NT2/D1 (cell line): ENCODE measurements around the gene UGT2A2.

Source experiments
- DNase-seq: peaks from one replicate; pipeline ENCODE4 v3.0.0-alpha.2; 2011; ENCODE audit warnings: low read depth, low spot score
- H3K27me3 ChIP-seq: 2 replicates; pipeline ENCODE4 v1.6.0; 2011; ENCODE audit warnings: mild to moderate bottlenecking; ENCODE audit not compliant: insufficient read length, insufficient read depth
- H3K36me3 ChIP-seq: 2 replicates; pipeline ENCODE4 v1.6.1; 2011; ENCODE audit warnings: mild to moderate bottlenecking, low read length, mixed read lengths; ENCODE audit not compliant: insufficient read depth, insufficient read length
- H3K4me1 ChIP-seq: 2 replicates; pipeline ENCODE4 v1.5.1; 2011; ENCODE audit not compliant: insufficient read depth, insufficient read length
- H3K4me3 ChIP-seq: 2 replicates; pipeline ENCODE4 v1.5.1; 2011; ENCODE audit warnings: low read depth; ENCODE audit not compliant: insufficient read length
- H3K9ac ChIP-seq: 2 replicates; pipeline ENCODE4 v1.6.0; 2011; ENCODE audit warnings: low read depth; ENCODE audit not compliant: insufficient read length
- H3K9me3 ChIP-seq: 2 replicates; pipeline ENCODE4 v1.5.1; 2011; ENCODE audit warnings: mild to moderate bottlenecking, low read length; ENCODE audit not compliant: insufficient read depth
- SUZ12 ChIP-seq: IDR thresholded peaks from 2 replicates; pipeline ENCODE4 v1.6.1; 2011; ENCODE audit not compliant: insufficient read length, insufficient read depth; ENCODE audit errors: extremely low read depth
- YY1 ChIP-seq: IDR thresholded peaks from 2 replicates; pipeline ENCODE4 v1.6.1; 2011; ENCODE audit not compliant: insufficient read length, insufficient read depth
- ZNF274 ChIP-seq: IDR thresholded peaks from 2 replicates; pipeline ENCODE4 v1.6.1; 2011; ENCODE audit warnings: mild to moderate bottlenecking, low read depth, low read length

The UGT2A2 gene

DNA sequence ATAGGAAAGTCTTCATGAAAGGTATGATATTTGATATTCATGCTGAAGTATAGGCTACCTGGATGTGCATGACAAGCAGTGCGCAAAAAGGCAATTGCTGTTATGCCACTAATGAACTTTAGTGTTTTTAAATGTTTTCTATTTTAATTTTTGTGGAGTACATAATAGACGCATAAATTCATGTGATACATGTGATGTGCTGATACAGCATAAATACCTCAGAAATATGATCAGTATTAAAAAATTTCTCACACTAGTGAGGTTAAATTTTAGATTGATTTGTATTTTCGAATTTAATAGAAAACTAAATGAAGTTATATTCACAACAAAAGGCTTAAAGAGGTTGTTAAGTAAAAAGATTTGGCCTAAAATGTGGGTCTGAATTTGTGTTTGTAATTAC lies 11.4 kb upstream of the UGT2A2 start:
- H3K4me3 ChIP-seq = no peak overlapping the region
- no peaks in the 10 kb centered on the region for H3K9me3 ChIP-seq
- H3K36me3 ChIP-seq = no peaks in the 10 kb centered on the region
- H3K9ac ChIP-seq = no peak overlapping the region
- H3K27me3 ChIP-seq = no peaks in the 10 kb centered on the region
- TF ChIP-seq ZNF274 (no peak), YY1 (no peak), SUZ12 (no peak)
- DNase-seq = no peak
- no peaks in the 10 kb centered on the region for H3K4me1 ChIP-seq

DNA sequence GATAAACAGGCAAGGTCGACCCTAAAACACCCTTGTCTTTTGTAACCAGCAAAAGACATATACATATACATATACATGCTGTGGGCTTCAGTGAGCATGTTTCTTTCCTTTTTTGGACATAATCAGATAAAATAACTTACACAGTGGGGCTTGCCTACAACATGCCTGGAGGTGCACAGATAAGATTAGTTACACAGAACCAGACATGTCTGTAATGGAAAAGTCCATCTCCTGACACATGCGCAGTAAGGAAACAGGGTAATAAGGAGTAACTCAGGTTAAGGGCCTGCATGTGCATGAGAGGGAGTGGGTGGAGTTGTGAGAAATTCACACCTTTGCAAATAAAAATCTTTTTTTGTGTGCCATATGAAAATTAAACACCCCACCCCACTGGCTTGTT lies 10.2 kb upstream of the UGT2A2 start:
- TF ChIP-seq SUZ12 = no peak
- TF ChIP-seq YY1 = no peak
- no peak for TF ChIP-seq ZNF274
- Histone ChIP-seq H3K36me3 (no peaks in the 10 kb centered on the region), H3K9me3 (no peaks in the 10 kb centered on the region), H3K4me3 (no peak overlapping the region), H3K9ac (no peak overlapping the region), H3K4me1 (no peaks in the 10 kb centered on the region), H3K27me3 (no peaks in the 10 kb centered on the region)
- no peak for DNase-seq

DNA sequence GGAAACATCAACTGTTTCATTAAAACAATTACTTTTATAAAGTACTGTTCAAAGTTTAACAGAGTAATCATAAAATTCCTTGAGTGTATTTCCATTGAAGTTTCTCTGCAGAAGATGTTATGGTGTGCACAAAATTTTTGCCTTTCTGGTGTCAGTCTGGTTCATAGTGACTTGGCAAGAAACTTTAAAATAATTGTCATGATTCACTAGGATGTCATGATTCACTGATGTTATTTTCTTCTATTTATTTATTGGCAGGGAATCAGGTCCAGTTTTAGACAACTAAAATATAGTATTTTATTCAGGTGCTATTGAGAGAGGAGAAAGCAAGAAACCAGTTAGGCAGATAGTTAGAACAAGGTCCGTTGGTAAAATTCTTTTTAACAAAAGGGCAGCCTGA lies 9.8 kb upstream of the UGT2A2 start:
- Histone ChIP-seq H3K27me3 (no peaks in the 10 kb centered on the region), H3K4me1 (no peaks in the 10 kb centered on the region), H3K36me3 (no peaks in the 10 kb centered on the region), H3K9ac (no peak overlapping the region), H3K9me3 (no peaks in the 10 kb centered on the region), H3K4me3 (no peak overlapping the region)
- DNase-seq = no peak
- no peak for TF ChIP-seq YY1
- no peak for TF ChIP-seq SUZ12
- no peak for TF ChIP-seq ZNF274

DNA sequence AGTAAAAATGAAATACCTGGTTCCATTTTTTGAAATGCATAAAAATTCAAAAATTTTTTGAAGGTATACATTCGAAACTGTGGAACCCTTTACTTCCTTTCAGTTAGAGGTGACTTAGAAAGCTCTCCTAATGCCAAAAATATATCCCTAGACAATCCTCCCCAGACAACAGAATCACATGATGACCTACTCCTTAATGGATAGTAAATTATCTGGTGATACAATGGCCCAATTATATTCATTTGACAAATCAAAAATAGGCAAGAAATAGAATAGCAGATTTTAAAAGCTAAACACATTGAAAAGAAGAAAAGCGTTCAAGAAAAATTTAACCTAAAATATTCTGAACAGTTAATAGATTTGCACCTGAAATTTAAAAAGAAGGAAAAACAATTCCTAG lies 3.5 kb upstream of the UGT2A2 start:
- Histone ChIP-seq H3K27me3 (no peaks in the 10 kb centered on the region), H3K4me1 (no peaks in the 10 kb centered on the region), H3K4me3 (no peak overlapping the region), H3K36me3 (no peaks in the 10 kb centered on the region), H3K9ac (no peak overlapping the region), H3K9me3 (no peaks in the 10 kb centered on the region)
- DNase-seq = no peak
- TF ChIP-seq SUZ12 = no peak
- no peak for TF ChIP-seq YY1

DNA sequence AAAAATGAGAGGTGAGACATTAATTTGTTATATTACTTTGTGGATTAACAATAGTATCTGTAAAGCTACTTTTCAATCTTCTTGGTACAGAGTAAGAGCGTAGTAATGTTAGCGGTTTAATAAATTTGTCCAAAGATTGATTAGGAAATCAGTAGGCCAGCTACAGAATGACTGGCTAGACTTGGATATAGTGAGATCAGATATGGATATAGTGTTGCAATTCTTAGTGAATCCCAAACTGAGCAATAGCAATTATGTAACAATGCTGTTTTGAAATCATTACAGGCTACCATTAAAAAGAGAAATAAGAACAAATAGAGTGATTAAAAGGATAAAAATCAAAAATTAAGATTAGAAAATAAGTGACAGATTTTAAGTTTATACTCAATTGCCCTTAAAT lies 847 bp upstream of the UGT2A2 start:
- no peak overlapping the region for H3K9ac ChIP-seq
- H3K9me3 ChIP-seq = no peaks in the 10 kb centered on the region
- H3K27me3 ChIP-seq = no peaks in the 10 kb centered on the region
- H3K4me3 ChIP-seq = no peak overlapping the region
- TF ChIP-seq YY1 = no peak
- TF ChIP-seq ZNF274 = no peak
- TF ChIP-seq SUZ12 = no peak
- no peaks in the 10 kb centered on the region for H3K36me3 ChIP-seq
- no peaks in the 10 kb centered on the region for H3K4me1 ChIP-seq
- no peak for DNase-seq

DNA sequence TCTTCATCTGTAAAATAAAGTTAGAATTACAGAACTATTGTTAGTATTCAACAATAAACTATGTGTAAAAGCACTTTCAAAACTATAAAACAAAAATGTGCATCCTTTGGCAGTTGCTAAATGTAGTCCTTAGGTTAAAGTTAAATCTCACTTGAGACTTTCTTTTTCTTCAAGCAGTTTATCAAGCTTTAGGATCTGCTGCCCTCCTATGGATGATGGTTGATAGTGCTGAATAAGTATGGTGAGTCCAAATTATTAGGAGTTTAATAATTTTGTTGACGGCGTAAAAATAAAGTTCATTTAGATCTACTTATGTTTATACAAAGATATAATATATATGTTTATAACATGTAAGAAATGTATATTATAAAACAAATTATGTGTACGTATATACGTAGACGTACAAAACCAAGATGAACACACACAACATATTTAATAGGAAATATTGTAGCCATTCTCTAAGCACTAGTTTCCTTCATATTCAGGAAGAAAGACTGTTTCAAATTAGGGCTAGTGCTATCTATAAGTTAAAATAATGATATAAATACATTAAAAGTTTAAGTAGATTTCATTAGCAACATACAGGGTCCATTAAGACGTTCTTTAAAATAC lies 22.3 kb downstream of the UGT2A2 start:
- Histone ChIP-seq H3K9ac (no peak overlapping the region), H3K9me3 (no peaks in the 10 kb centered on the region), H3K27me3 (no peaks in the 10 kb centered on the region), H3K4me1 (no peaks in the 10 kb centered on the region), H3K36me3 (no peaks in the 10 kb centered on the region), H3K4me3 (no peak overlapping the region)
- TF ChIP-seq YY1 = no peak
- TF ChIP-seq SUZ12 = no peak
- TF ChIP-seq ZNF274 = no peak
- peak; percentile 13 for DNase-seq

GRCh38 chr4:69610484-69610883 lies 29.0 kb downstream of the UGT2A2 start:
- no peak overlapping the region for H3K9ac ChIP-seq
- no peak for DNase-seq
- TF ChIP-seq YY1 = no peak
- TF ChIP-seq ZNF274 = no peak
- TF ChIP-seq SUZ12 = no peak

More at GRCh38 chr4:69610484-69610883, 29.0 kb downstream of the UGT2A2 start:
- Histone ChIP-seq H3K9me3 (no peaks in the 10 kb centered on the region), H3K36me3 (no peaks in the 10 kb centered on the region), H3K4me1 (no peaks in the 10 kb centered on the region), H3K27me3 (no peaks in the 10 kb centered on the region), H3K4me3 (no peak overlapping the region)
